HepG2 (cell line): ENCODE data around the gene CDK11A. TPM values are rescaled to one million over a fixed set of nuclear protein-coding genes. Genes with fewer than 3 reads are reported as not detected.

Experiments
- AGO2 ChIP-seq: fragments of 200-400 bp; formaldehyde crosslinking; optimal IDR thresholded peaks from 2 replicates; pipeline ENCODE3; 2017; ENCODE audit warnings: mild to moderate bottlenecking, low read depth, low read length, moderate library complexity
- BCL6 ChIP-seq: IDR thresholded peaks from 2 replicates; pipeline ENCODE4 v1.6.1; 2016; ENCODE audit warnings: missing genetic modification reagents, missing compliant biosample characterization
- CBX1 ChIP-seq: IDR thresholded peaks from one replicate; pipeline ENCODE4 v1.6.1; 2016; ENCODE audit warnings: antibody characterized with exemption, low read depth
- FOXM1 ChIP-seq: sonication (generic); formaldehyde crosslinking; IDR thresholded peaks from 2 replicates; pipeline ENCODE4 v1.5.0; 2020; ENCODE audit warnings: missing genetic modification reagents
- JUND ChIP-seq: sonication (generic); formaldehyde crosslinking; IDR thresholded peaks from 2 replicates; pipeline ENCODE4 v1.8.0; 2022; ENCODE audit warnings: mild to moderate bottlenecking, missing genetic modification reagents
- MED13 ChIP-seq: sonication (generic); formaldehyde crosslinking; IDR thresholded peaks from 2 replicates; pipeline ENCODE4 v1.5.0; 2020; ENCODE audit warnings: missing genetic modification reagents
- MED8 ChIP-seq: sonication (generic); formaldehyde crosslinking; IDR thresholded peaks from 2 replicates; pipeline ENCODE4 v1.8.1; 2023; ENCODE audit warnings: mild to moderate bottlenecking, missing genetic modification reagents; ENCODE audit not compliant: insufficient replicate concordance
- MTF1 ChIP-seq: sonication (generic); formaldehyde crosslinking; IDR thresholded peaks from 2 replicates; pipeline ENCODE4 v1.5.0; 2020; ENCODE audit warnings: missing genetic modification reagents
- RNF2 ChIP-seq: fragments of 450-650 bp; conservative IDR thresholded peaks from 2 replicates; pipeline ENCODE4 v1.6.1; 2016; ENCODE audit warnings: low read depth
- RXRA ChIP-seq: sonication (generic); formaldehyde crosslinking; IDR thresholded peaks from 2 replicates; pipeline ENCODE4 v1.5.1; 2020; ENCODE audit warnings: missing genetic modification reagents
- TARDBP ChIP-seq: sonication (generic); formaldehyde crosslinking; IDR thresholded peaks from 2 replicates; pipeline ENCODE4 v1.8.0; 2022; ENCODE audit warnings: mild to moderate bottlenecking, missing genetic modification reagents
- ZNF180 ChIP-seq: sonication (generic); formaldehyde crosslinking; IDR thresholded peaks from 2 replicates; pipeline ENCODE4 v1.4.0; 2020; ENCODE audit warnings: low read depth, missing genetic modification reagents, borderline replicate concordance
- ZNF24 ChIP-seq: fragments of 450-650 bp; IDR thresholded peaks from 2 replicates; pipeline ENCODE4 v1.6.1; 2017; ENCODE audit warnings: antibody characterized with exemption, mild to moderate bottlenecking
- ZNF260 ChIP-seq: sonication (generic); formaldehyde crosslinking; IDR thresholded peaks from 2 replicates; pipeline ENCODE4 v1.4.0; 2020; ENCODE audit warnings: missing genetic modification reagents, low read depth, mild to moderate bottlenecking, borderline replicate concordance
- ZNF30 ChIP-seq: sonication (generic); formaldehyde crosslinking; IDR thresholded peaks from 2 replicates; pipeline ENCODE4 v1.5.0; 2020; ENCODE audit warnings: mild to moderate bottlenecking, missing genetic modification reagents
- ZNF562 ChIP-seq: sonication (generic); formaldehyde crosslinking; IDR thresholded peaks from 2 replicates; pipeline ENCODE4 v1.8.0; 2022; ENCODE audit warnings: missing genetic modification reagents, borderline replicate concordance
- ZNF644 ChIP-seq: IDR thresholded peaks from 2 replicates; pipeline ENCODE4 v1.6.1; 2016; ENCODE audit warnings: low read depth
- ZNF703 ChIP-seq: sonication (generic); formaldehyde crosslinking; IDR thresholded peaks from 2 replicates; pipeline ENCODE4 v1.5.1; 2020; ENCODE audit warnings: missing genetic modification reagents, mild to moderate bottlenecking, moderate library complexity, borderline replicate concordance
- ZNF710 ChIP-seq: sonication (generic); formaldehyde crosslinking; IDR thresholded peaks from 2 replicates; pipeline ENCODE4 v1.5.0; 2020; ENCODE audit warnings: mild to moderate bottlenecking, missing genetic modification reagents, borderline replicate concordance
- ZNF75D ChIP-seq: sonication (generic); formaldehyde crosslinking; IDR thresholded peaks from 2 replicates; pipeline ENCODE4 v1.8.1; 2023; ENCODE audit warnings: missing genetic modification reagents, mild to moderate bottlenecking, borderline replicate concordance
- polyA plus RNA-seq, 8 experiments: library from polyadenylated mRNA; depleted of rRNA in 3 of 8; stranded (reverse) in 7 of 8; unstranded in 1 of 8; fragments of >200 nt; fragmentation: Illumina TruSeq in 4 of 8; extraction: Trizol in 4 of 8; gene quantifications; 2 replicates each; pipeline versions ENCODE4 v1.2.1 to v1.2.3, GENCODE V29; 2011 to 2016; ENCODE audit warnings: low read depth in 4 of 8, missing spikeins in 1 of 8, mixed read lengths in 1 of 8; ENCODE audit not compliant: insufficient read depth in 1 of 8
- total RNA-seq, 5 experiments: library from RNA; depleted of rRNA; stranded (reverse); fragments of >200 nt; fragmentation: Illumina TruSeq; extraction: Trizol; gene quantifications; 2 replicates each; pipeline ENCODE4 v1.2.3, GENCODE V29; 2016; ENCODE audit warnings: low read depth in 1 of 5
- TF ChIP-seq, protein P1 (sequence below): sonication (generic); formaldehyde crosslinking; IDR thresholded peaks from 2 replicates; pipeline ENCODE4 v1.8.0; 2022; ENCODE audit warnings: missing genetic modification reagents, mild to moderate bottlenecking, moderate library complexity, borderline replicate concordance
- TF ChIP-seq, protein P2 (sequence below): sonication (generic); formaldehyde crosslinking; IDR thresholded peaks from 2 replicates; pipeline ENCODE4 v1.9.0; 2021; ENCODE audit warnings: missing genetic modification reagents, borderline replicate concordance
- TF ChIP-seq, protein P3 (sequence below): sonication (generic); formaldehyde crosslinking; IDR thresholded peaks from 2 replicates; pipeline ENCODE4 v1.4.0; 2020; ENCODE audit warnings: missing genetic modification reagents
- TF ChIP-seq, protein P4 (sequence below): sonication (generic); formaldehyde crosslinking; IDR thresholded peaks from 2 replicates; pipeline ENCODE4 v1.4.0; 2020; ENCODE audit warnings: mild to moderate bottlenecking, missing genetic modification reagents

CDK11A gene
- total and polyA plus RNA-seq, 2 of the 13 experiments (the other 11 are each of a cell fraction or from before 2014, with no cell fraction given) = 11.2 to 17.9 TPM

GRCh38 chr1:1678581-1679380 lies 45.4 kb downstream of the CDK11A start (continued):
- TF ChIP-seq, protein P1, sequence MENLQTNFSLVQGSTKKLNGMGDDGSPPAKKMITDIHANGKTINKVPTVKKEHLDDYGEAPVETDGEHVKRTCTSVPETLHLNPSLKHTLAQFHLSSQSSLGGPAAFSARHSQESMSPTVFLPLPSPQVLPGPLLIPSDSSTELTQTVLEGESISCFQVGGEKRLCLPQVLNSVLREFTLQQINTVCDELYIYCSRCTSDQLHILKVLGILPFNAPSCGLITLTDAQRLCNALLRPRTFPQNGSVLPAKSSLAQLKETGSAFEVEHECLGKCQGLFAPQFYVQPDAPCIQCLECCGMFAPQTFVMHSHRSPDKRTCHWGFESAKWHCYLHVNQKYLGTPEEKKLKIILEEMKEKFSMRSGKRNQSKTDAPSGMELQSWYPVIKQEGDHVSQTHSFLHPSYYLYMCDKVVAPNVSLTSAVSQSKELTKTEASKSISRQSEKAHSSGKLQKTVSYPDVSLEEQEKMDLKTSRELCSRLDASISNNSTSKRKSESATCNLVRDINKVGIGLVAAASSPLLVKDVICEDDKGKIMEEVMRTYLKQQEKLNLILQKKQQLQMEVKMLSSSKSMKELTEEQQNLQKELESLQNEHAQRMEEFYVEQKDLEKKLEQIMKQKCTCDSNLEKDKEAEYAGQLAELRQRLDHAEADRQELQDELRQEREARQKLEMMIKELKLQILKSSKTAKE (CRISPR knock-in tag) = 0 out of 2 replicates have a peak, but pooled peaks have one; percentile 20
- peak; percentile 60; the same call in 1 of the 2 replicates for TF ChIP-seq TARDBP
- TF ChIP-seq, protein P2, sequence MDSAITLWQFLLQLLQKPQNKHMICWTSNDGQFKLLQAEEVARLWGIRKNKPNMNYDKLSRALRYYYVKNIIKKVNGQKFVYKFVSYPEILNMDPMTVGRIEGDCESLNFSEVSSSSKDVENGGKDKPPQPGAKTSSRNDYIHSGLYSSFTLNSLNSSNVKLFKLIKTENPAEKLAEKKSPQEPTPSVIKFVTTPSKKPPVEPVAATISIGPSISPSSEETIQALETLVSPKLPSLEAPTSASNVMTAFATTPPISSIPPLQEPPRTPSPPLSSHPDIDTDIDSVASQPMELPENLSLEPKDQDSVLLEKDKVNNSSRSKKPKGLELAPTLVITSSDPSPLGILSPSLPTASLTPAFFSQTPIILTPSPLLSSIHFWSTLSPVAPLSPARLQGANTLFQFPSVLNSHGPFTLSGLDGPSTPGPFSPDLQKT = no peak
- TF ChIP-seq BCL6 (CRISPR knock-in tag) = peak; percentile 46; the same call in 1 of the 2 replicates
- TF ChIP-seq ZNF703 = no peak
- TF ChIP-seq ZNF644 (CRISPR knock-in tag) = no peak
- TF ChIP-seq CBX1 = no peak
- TF ChIP-seq ZNF180 = no peak
- no peak for TF ChIP-seq ZNF30 (CRISPR knock-in tag)
- TF ChIP-seq MED8 = peak; percentile 29
- TF ChIP-seq ZNF710 = peak; percentile 79; the same call in 1 of the 2 replicates
- no peak for TF ChIP-seq ZNF260 (CRISPR knock-in tag)
- peak; percentile 88 for TF ChIP-seq RXRA
- TF ChIP-seq JUND (CRISPR knock-in tag) = no peak
- no peak for TF ChIP-seq ZNF562 (CRISPR knock-in tag)
- TF ChIP-seq, protein P3, sequence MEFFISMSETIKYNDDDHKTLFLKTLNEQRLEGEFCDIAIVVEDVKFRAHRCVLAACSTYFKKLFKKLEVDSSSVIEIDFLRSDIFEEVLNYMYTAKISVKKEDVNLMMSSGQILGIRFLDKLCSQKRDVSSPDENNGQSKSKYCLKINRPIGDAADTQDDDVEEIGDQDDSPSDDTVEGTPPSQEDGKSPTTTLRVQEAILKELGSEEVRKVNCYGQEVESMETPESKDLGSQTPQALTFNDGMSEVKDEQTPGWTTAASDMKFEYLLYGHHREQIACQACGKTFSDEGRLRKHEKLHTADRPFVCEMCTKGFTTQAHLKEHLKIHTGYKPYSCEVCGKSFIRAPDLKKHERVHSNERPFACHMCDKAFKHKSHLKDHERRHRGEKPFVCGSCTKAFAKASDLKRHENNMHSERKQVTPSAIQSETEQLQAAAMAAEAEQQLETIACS (CRISPR knock-in tag) = no peak
- TF ChIP-seq, protein P4, sequence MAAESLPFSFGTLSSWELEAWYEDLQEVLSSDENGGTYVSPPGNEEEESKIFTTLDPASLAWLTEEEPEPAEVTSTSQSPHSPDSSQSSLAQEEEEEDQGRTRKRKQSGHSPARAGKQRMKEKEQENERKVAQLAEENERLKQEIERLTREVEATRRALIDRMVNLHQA (CRISPR knock-in tag) = no peak
- TF ChIP-seq MED13 (CRISPR knock-in tag) = no peak
- TF ChIP-seq RNF2 = no peak
- no peak for TF ChIP-seq MTF1 (CRISPR knock-in tag)
- TF ChIP-seq ZNF75D = no peak
- no peak for TF ChIP-seq FOXM1 (CRISPR knock-in tag)
- TF ChIP-seq AGO2 = peak; percentile 33
- no peak for TF ChIP-seq ZNF24
